K562 (cell line): ENCODE data around the gene SLC6A6. TPM values are rescaled to one million over a fixed set of nuclear protein-coding genes. Genes with fewer than 3 reads are reported as not detected.
A peak's percentile ranks its signal among the peaks of the same experiment; 100 is the strongest.

Experiments
- ATAC-seq: fragments of 200-7000 bp; cut with Tn5 transposase; 3 replicates; pipeline ENCODE4 v1.9.1; 2020; ENCODE audit warnings: moderate library complexity
- BruUV-seq: library from RNA; stranded (reverse); fragments of 400-500 nt; replicated peaks from 2 replicates; lab custom pipeline; 2021; lab: Mats Ljungman, UMichigan
- CTCF ChIA-PET: fragments of 300-600 bp; formaldehyde crosslinking; extraction: SDS; loops from one replicate; lab custom pipeline; 2021; ENCODE audit warnings: low intra/inter-chr PET ratio; lab: Yijun Ruan, JAX
- POLR2A ChIA-PET: fragments of 300-600, 350-650 bp; sonication (Branson Sonifier 250); formaldehyde crosslinking; extraction: SDS; loops from one replicate; lab custom pipeline; 2021; ENCODE audit warnings: antibody characterized with exemption, inconsistent platforms; lab: Yijun Ruan, JAX
- DNase-seq, 4 experiments: peaks; one replicate each; pipeline versions ENCODE4 v3.0.0 to v3.0.0-alpha.2; 2011 to 2018; ENCODE audit warnings: low spot score in 3 of 4, mixed read lengths in 3 of 4; ENCODE audit errors: extremely low read depth in 1 of 4
- FAIRE-seq: peaks from 2 replicates; lab custom pipeline; 2011; peaks lifted over from hg19 to GRCh38; lab: Jason Lieb, UNC
- H2AFZ ChIP-seq: 2 replicates; pipeline ENCODE4 v1.6.0; 2011; ENCODE audit warnings: low read depth, low read length, control low read depth, inconsistent platforms
- H3K27ac ChIP-seq: fragments of 200-600 bp; 3 replicates; pipeline ENCODE4 v1.8.0; 2011; ENCODE audit warnings: low read depth, mild to moderate bottlenecking, control low read depth, inconsistent platforms, low read length, moderate library complexity, mixed read lengths; ENCODE audit errors: extremely low read depth
- H3K27me3 ChIP-seq, 2 experiments: fragments of 300-600 bp in 1 of 2; 2 replicates in 1 of 2; 3 replicates in 1 of 2; pipeline versions ENCODE4 v1.6.0 to v1.8.0; 2011; ENCODE audit warnings: inconsistent platforms in 2 of 2, low read length in 2 of 2, mild to moderate bottlenecking in 1 of 2, mixed read lengths in 1 of 2, moderate library complexity in 1 of 2; ENCODE audit not compliant: control insufficient read depth in 2 of 2, insufficient read depth in 2 of 2
- H3K36me3 ChIP-seq: fragments of 300-600 bp; 3 replicates; pipeline ENCODE4 v1.8.0; 2011; ENCODE audit warnings: mild to moderate bottlenecking, low read length, inconsistent platforms; ENCODE audit not compliant: control insufficient read depth, insufficient read depth
- H3K4me1 ChIP-seq, 2 experiments: fragments of 200-600 bp in 1 of 2; replicated peaks in 1 of 2; 2 replicates in 1 of 2; 3 replicates in 1 of 2; pipeline versions ENCODE4 v1.5.1 to v1.8.0; 2011; ENCODE audit warnings: inconsistent platforms in 2 of 2, low read length in 2 of 2, mild to moderate bottlenecking in 1 of 2, mixed read lengths in 1 of 2, moderate library complexity in 1 of 2; ENCODE audit not compliant: control insufficient read depth in 2 of 2, insufficient read depth in 2 of 2
- H3K4me2 ChIP-seq: 2 replicates; pipeline ENCODE4 v1.6.1; 2011; ENCODE audit warnings: low read length, control low read depth, inconsistent platforms, mixed read lengths; ENCODE audit not compliant: insufficient read depth
- H3K4me3 ChIP-seq: fragments of 200-600 bp; sonication (generic), shearing (Covaris generic); 2 replicates; pipeline ENCODE4 v1.5.1; 2016; ENCODE audit warnings: control low read depth, inconsistent platforms
- H3K79me2 ChIP-seq: fragments of 200-600 bp; 3 replicates; pipeline ENCODE4 v1.8.0; 2011; ENCODE audit warnings: low read length, inconsistent platforms; ENCODE audit not compliant: control insufficient read depth, insufficient read depth
- H3K9ac ChIP-seq, 2 experiments: 2 replicates each; pipeline versions ENCODE4 v1.6.0 to v1.6.1; 2011; ENCODE audit warnings: low read depth in 2 of 2, low read length in 2 of 2, control low read depth in 1 of 2, inconsistent platforms in 1 of 2, mild to moderate bottlenecking in 1 of 2, mixed read lengths in 1 of 2; ENCODE audit not compliant: insufficient read depth in 1 of 2
- H3K9me1 ChIP-seq: one replicate; pipeline ENCODE4 v1.6.0; 2011; ENCODE audit warnings: inconsistent platforms, mild to moderate bottlenecking, low read length, moderate library complexity; ENCODE audit not compliant: control insufficient read depth, insufficient read depth
- H3K9me3 ChIP-seq: replicated peaks from 2 replicates; pipeline ENCODE4 v1.5.1; 2011; ENCODE audit warnings: low read depth, low read length, inconsistent platforms; ENCODE audit not compliant: control insufficient read depth, insufficient read depth
- H4K20me1 ChIP-seq: replicated peaks from 2 replicates; pipeline ENCODE4 v1.6.1; 2011; ENCODE audit warnings: low read length, inconsistent platforms, mixed read lengths; ENCODE audit not compliant: control insufficient read depth, insufficient read depth
- ARID4B ChIP-seq: sonication (generic); formaldehyde crosslinking; IDR thresholded peaks from 2 replicates; pipeline ENCODE4 v1.8.0; 2022; ENCODE audit warnings: mild to moderate bottlenecking, missing genetic modification reagents
- JUND ChIP-seq, 2 experiments: IDR thresholded peaks; 2 replicates in 1 of 2; 3 replicates in 1 of 2; pipeline ENCODE4 v1.6.1; 2011; ENCODE audit warnings: borderline replicate concordance in 2 of 2, low read depth in 2 of 2, low read length in 2 of 2, improper control_type of control experiment in 1 of 2, missing biosample characterization in 1 of 2, missing genetic modification characterization in 1 of 2, missing genetic modification reagents in 1 of 2
- POLR2G ChIP-seq: fragments of 200-400 bp; formaldehyde crosslinking; IDR thresholded peaks from 2 replicates; pipeline ENCODE4 v1.6.1; 2017; ENCODE audit warnings: low read depth, mild to moderate bottlenecking, antibody characterized with exemption, low read length, moderate library complexity
- TAF15 ChIP-seq: fragments of 200-400 bp; formaldehyde crosslinking; IDR thresholded peaks from 2 replicates; pipeline ENCODE4 v1.6.1; 2017; ENCODE audit warnings: mild to moderate bottlenecking, low read depth, low read length, moderate library complexity
- ZC3H4 ChIP-seq: sonication (generic); formaldehyde crosslinking; IDR thresholded peaks from 2 replicates; pipeline ENCODE4 v1.9.0; 2021; ENCODE audit warnings: missing genetic modification reagents, borderline replicate concordance
- ZNF165 ChIP-seq: fragments of 250-450 bp; sonication (Bioruptor Pico); IDR thresholded peaks from 2 replicates; pipeline ENCODE4 v1.4.0; 2020; ENCODE audit warnings: borderline replicate concordance
- ZNF395 ChIP-seq: fragments of 200-800 bp; sonication (Bioruptor generic); IDR thresholded peaks from 2 replicates; pipeline ENCODE4 v1.6.1; 2017; ENCODE audit warnings: missing genetic modification characterization, missing compliant biosample characterization
- WGBS: fragments of 100-300 bp; shearing (Covaris generic); methylation state at CpG from one replicate; pipeline ENCODE4 v1.1.6; 2016; ENCODE audit warnings: low coverage, mixed read lengths; ENCODE audit not compliant: insufficient coverage; ENCODE audit errors: missing lambda C conversion rate; 5-methylcytosine and 5-hydroxymethylcytosine counted together
- in situ Hi-C: fragments of 300-500 bp; cut with MboI; formaldehyde crosslinking; loops from 4 replicates; pipeline ENCODE4 v1.15.0; 2018; ENCODE audit warnings: inconsistent platforms, mixed read lengths
- intact Hi-C: fragments of 100-400 bp; cut with micrococcal nuclease; formaldehyde crosslinking; loops from 2 replicates; pipeline ENCODE4 v1.14.2; 2022
- polyA plus RNA-seq, 8 experiments: library from polyadenylated mRNA; depleted of rRNA in 4 of 8; stranded (reverse) in 5 of 8; unstranded in 3 of 8; fragments of >200 nt; fragmentation: Nextera tagmentation in 2 of 8; fragmentation: Illumina TruSeq in 1 of 8; extraction: Ambion mirVana in 2 of 8; extraction: Trizol in 1 of 8; gene quantifications; 2 replicates each; pipeline versions ENCODE4 v1.2.1 to v1.2.3, GENCODE V29; 2011 to 2014; ENCODE audit warnings: inconsistent platforms in 1 of 8, missing spikeins in 1 of 8
- total RNA-seq, 7 experiments: library from RNA; depleted of rRNA in 6 of 7; stranded (reverse); fragments of >200 nt in 6 of 7; fragmentation: Illumina TruSeq in 2 of 7; extraction: Trizol in 2 of 7; gene quantifications; 2 replicates each; pipeline versions ENCODE4 v1.2.1 to v1.2.3, GENCODE V29; 2011 to 2021; ENCODE audit warnings: low replicate concordance in 1 of 7
- TF ChIP-seq, protein P1 (sequence below): fragments of 450-650 bp; formaldehyde crosslinking; IDR thresholded peaks from 2 replicates; pipeline ENCODE4 v1.4.0; 2020; ENCODE audit warnings: mild to moderate bottlenecking, moderate library complexity

Gene SLC6A6
- total and polyA plus RNA-seq, 9 of the 15 experiments (the other 6 are each of a cell fraction or from before 2014, with no cell fraction given): 12.3 to 203 (median 93.2) TPM

GRCh38 chr3:14405360-14406238 is 3.2 kb downstream of the SLC6A6 start (continued):
- 0 out of 2 replicates have a peak, but pooled peaks have one; percentile 36 for TF ChIP-seq ZNF395 (CRISPR knock-in tag)
- TF ChIP-seq TAF15: no peak
- TF ChIP-seq ZNF165 (CRISPR knock-in tag): peak; percentile 26; the same call in 1 of the 2 replicates
- peak; percentile 37; the same call in 1 of the 2 replicates for TF ChIP-seq JUND (IDR thresholded peaks at IDR 0.05; ENCODE audit: borderline replicate concordance, low read depth, low read length)
- TF ChIP-seq JUND (tag; IDR thresholded peaks at IDR 0.05; ENCODE audit: borderline replicate concordance, low read depth, low read length): no peak; the same call in 1 of the 3 replicates

- Histone ChIP-seq H3K9me3 (no peaks in the 10 kb centered on the region), H3K27ac (peak overlapping the region; percentile 91), H4K20me1 (peaks cover 4% of the 10 kb centered on the region; the same call in 1 of the 2 replicates), H3K4me1 (peaks cover 54 to 84% of the 10 kb centered on the region in 2 experiments), H3K36me3 (peaks cover 75% of the 10 kb centered on the region), H3K9ac (peak overlapping the region; percentile 95 to 96), H3K79me2 (peaks cover 89% of the 10 kb centered on the region), H3K27me3 (no peaks in the 10 kb centered on the region), H3K4me3 (peak overlapping the region; percentile 92), H3K4me2 (peak overlapping the region; percentile 100), H2AFZ (no peak overlapping the region), H3K9me1 (peaks cover 4% of the 10 kb centered on the region)
- FAIRE-seq (no peak), ATAC-seq (no peak), DNase-seq (no peak)
- intact Hi-C loops: no loop called here
- ChIA-PET CTCF (no interaction called here), POLR2A (interaction anchor here (0.6 to 2.6 kb wide), 10 partner anchors 10 to 281 kb away, joined by 3 to 11 read pairs (median 4); no protein-coding TSS in a partner anchor)
- 35% methylated on average over 5 of the region's 5 CpGs for WGBS
- no TSS peak for BruUV-seq
- in situ Hi-C loops: no loop called here
- TF ChIP-seq ARID4B (no peak), POLR2G (no peak), ZC3H4 (CRISPR knock-in tag) (no peak)
- TF ChIP-seq, protein P1, sequence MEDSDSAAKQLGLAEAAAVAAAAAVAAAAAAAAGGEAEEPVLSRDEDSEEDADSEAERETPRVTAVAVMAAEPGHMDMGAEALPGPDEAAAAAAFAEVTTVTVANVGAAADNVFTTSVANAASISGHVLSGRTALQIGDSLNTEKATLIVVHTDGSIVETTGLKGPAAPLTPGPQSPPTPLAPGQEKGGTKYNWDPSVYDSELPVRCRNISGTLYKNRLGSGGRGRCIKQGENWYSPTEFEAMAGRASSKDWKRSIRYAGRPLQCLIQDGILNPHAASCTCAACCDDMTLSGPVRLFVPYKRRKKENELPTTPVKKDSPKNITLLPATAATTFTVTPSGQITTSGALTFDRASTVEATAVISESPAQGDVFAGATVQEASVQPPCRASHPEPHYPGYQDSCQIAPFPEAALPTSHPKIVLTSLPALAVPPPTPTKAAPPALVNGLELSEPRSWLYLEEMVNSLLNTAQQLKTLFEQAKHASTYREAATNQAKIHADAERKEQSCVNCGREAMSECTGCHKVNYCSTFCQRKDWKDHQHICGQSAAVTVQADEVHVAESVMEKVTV (CRISPR knock-in tag): no peak
Measured at GRCh38 chr3:14406336-14406735, 3.9 kb downstream of the SLC6A6 start.
